Measurements from ENCODE around the gene ORC3. TPM values are rescaled to one million over a fixed set of nuclear protein-coding genes. Genes with fewer than 3 reads are reported as not detected.
A peak's percentile ranks its signal among the peaks of the same experiment; 100 is the strongest.

Gene ORC3
- total RNA-seq, result 10 to 100 TPM; 22.6 to 32.6 (median 26.6) TPM

DNA sequence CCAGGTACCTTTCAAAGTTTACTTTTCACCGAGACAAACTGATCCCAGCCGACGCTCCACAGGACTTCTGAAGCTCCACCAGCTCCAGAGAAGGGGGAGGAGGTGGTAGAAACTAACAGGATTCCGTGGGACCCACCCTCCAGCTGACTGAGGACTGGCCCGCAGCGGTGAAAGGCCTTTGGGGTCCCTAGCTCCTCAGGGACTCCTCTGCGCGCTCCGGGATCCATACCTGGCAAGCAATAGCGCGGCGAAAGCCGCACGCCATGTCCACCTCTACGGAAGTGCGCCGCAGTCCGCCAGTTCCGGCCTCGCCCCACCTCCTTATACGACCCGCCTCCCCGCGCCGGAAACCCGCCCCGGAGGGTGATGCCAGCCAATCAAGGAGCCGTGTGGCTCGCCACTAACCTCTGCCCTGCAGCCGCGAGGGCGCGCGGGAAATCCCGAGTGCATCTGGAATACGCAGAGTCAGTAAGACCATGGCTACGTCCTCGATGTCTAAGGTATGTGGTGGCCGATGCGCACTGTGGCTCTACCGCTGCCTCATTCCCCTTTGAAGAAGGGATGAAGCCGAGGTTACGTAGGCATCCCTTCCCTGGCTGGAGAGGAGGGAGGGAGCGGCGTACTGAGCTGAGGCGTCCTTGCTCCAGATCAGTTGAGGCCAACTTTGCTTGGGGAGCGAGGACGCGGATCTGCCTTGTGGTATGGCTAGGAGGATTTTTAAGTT lies at the start of gene ORC3, which contains the start of gene RARS2:
TSS of gene ORC3 (plus strand) at position 443 of the 724 bp plus-strand sequence. CDS start at position 477, 34 bp downstream.
TSS of gene RARS2 (minus strand) at position 295 of the 724 bp plus-strand sequence. CDS start at position 265, 30 bp downstream.
- peak; percentile 85 to 93 (median 90) for TF ChIP-seq POLR2AphosphoS5 (IDR thresholded peaks at IDR 0.05)
- TF ChIP-seq, protein P1, sequence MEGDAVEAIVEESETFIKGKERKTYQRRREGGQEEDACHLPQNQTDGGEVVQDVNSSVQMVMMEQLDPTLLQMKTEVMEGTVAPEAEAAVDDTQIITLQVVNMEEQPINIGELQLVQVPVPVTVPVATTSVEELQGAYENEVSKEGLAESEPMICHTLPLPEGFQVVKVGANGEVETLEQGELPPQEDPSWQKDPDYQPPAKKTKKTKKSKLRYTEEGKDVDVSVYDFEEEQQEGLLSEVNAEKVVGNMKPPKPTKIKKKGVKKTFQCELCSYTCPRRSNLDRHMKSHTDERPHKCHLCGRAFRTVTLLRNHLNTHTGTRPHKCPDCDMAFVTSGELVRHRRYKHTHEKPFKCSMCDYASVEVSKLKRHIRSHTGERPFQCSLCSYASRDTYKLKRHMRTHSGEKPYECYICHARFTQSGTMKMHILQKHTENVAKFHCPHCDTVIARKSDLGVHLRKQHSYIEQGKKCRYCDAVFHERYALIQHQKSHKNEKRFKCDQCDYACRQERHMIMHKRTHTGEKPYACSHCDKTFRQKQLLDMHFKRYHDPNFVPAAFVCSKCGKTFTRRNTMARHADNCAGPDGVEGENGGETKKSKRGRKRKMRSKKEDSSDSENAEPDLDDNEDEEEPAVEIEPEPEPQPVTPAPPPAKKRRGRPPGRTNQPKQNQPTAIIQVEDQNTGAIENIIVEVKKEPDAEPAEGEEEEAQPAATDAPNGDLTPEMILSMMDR (IDR thresholded peaks at IDR 0.05), result no peak
- TF ChIP-seq POLR2A (IDR thresholded peaks at IDR 0.05), result peak; percentile 62
- peaks cover 0 to 6% of the 10 kb centered on the region in 2 donors for H3K4me1 ChIP-seq
- H3K4me3 ChIP-seq, result peak within 1 kb of the TSS; percentile 72 to 88 (median 87)
- H3K36me3 ChIP-seq, result no peaks in the 10 kb centered on the region
- H3K9me3 ChIP-seq, result no peaks in the 10 kb centered on the region
- peak within 1 kb of the TSS; percentile 82 to 88 for H3K27ac ChIP-seq
- DNase-seq (ENCODE audit: low spot score in 2 of 2), result peak; percentile 94 to 96
- intact Hi-C loops (cut with DNase I; ENCODE audit: low total_unique reads), result no loop called here
- no peaks in the 10 kb centered on the region for H3K27me3 ChIP-seq

DNA sequence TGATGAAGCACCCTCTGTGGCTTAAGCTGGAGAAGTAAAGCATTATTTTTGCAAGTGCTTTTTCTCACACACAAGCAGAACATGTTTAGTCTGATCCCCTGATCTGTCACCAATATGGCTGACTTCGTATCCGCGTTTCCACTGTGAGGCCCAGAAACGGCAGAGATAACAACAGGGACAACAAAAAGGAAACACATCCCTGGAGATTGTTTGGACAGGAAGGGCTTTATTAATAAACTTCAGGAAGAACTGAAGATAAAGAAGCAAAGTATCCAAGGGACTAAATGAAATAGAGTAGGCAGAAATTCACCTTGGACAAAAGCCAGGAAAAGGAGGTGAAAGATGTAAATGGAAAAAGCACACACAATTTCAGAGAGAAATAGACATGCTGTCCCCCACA lies 49.4 kb upstream of the ORC3 start:
- Histone ChIP-seq H3K9me3 (no peaks in the 10 kb centered on the region), H3K27ac (no peak overlapping the region), H3K4me3 (no peak overlapping the region), H3K4me1 (no peaks in the 10 kb centered on the region), H3K36me3 (no peaks in the 10 kb centered on the region), H3K27me3 (no peaks in the 10 kb centered on the region)
- no peak for TF ChIP-seq POLR2AphosphoS5 (IDR thresholded peaks at IDR 0.05)
- no peak for DNase-seq (ENCODE audit: low spot score in 2 of 2)
- intact Hi-C loops (cut with DNase I; ENCODE audit: low total_unique reads), result no loop called here

DNA sequence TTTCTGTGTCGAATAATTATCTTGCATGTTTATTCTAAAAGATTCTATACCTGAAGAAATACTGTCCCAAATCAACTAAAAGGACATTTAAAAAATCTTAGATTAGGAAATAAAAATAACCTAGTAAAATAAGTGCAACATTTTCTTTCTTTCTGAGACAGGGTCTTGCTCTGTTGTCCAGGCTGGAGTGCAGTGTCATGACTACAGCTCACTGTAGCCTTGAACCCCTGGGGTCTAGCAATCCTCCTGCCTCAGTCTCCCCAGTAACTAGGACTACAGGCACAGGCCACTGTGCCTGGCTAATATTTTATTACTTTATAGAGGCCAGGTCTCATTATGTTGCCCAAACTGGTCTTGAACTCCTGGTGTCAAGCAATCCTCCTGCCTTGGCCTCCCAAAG lies 48.9 kb upstream of the ORC3 start:
- TF ChIP-seq POLR2AphosphoS5 (IDR thresholded peaks at IDR 0.05), result no peak
- TF ChIP-seq, protein P1 (IDR thresholded peaks at IDR 0.05), result no peak
- TF ChIP-seq POLR2A (IDR thresholded peaks at IDR 0.05), result no peak
- Histone ChIP-seq H3K4me1 (no peaks in the 10 kb centered on the region), H3K36me3 (no peaks in the 10 kb centered on the region)

DNA sequence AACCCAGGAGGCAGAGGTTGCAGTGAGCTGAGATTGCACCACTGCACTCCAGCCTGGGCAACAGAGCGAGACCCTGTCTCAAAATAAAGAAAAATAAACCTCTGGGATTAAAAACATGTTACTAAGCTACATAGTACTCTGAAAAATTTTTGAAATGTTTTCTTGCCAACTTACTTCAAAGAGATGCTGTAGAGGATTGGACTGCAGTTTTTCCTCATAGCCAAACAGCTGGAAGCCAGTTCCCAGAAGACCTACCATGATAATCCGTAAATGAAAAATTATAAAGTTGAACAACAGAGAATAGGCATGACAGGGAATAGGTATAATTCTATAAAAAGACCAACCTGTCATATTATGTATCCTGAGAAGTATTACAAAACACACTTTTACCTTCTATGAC lies 48.2 kb upstream of the ORC3 start:
- Histone ChIP-seq H3K4me1 (no peaks in the 10 kb centered on the region), H3K4me3 (no peak overlapping the region), H3K36me3 (no peaks in the 10 kb centered on the region), H3K27me3 (no peaks in the 10 kb centered on the region), H3K27ac (no peak overlapping the region), H3K9me3 (no peaks in the 10 kb centered on the region)
- TF ChIP-seq POLR2AphosphoS5 (IDR thresholded peaks at IDR 0.05) (no peak), POLR2A (IDR thresholded peaks at IDR 0.05) (no peak)
- TF ChIP-seq, protein P1 (IDR thresholded peaks at IDR 0.05), result no peak
- DNase-seq (ENCODE audit: low spot score in 2 of 2), result no peak
- intact Hi-C loops (cut with DNase I; ENCODE audit: low total_unique reads), result no loop called here

More for the DNA sequence above, 48.9 kb upstream of the ORC3 start:
- no peaks in the 10 kb centered on the region for H3K27me3 ChIP-seq
- no peaks in the 10 kb centered on the region for H3K9me3 ChIP-seq
- intact Hi-C loops (cut with DNase I; ENCODE audit: low total_unique reads), result no loop called here
- DNase-seq (ENCODE audit: low spot score in 2 of 2), result no peak
- H3K27ac ChIP-seq, result no peak overlapping the region
- no peak overlapping the region for H3K4me3 ChIP-seq

DNA sequence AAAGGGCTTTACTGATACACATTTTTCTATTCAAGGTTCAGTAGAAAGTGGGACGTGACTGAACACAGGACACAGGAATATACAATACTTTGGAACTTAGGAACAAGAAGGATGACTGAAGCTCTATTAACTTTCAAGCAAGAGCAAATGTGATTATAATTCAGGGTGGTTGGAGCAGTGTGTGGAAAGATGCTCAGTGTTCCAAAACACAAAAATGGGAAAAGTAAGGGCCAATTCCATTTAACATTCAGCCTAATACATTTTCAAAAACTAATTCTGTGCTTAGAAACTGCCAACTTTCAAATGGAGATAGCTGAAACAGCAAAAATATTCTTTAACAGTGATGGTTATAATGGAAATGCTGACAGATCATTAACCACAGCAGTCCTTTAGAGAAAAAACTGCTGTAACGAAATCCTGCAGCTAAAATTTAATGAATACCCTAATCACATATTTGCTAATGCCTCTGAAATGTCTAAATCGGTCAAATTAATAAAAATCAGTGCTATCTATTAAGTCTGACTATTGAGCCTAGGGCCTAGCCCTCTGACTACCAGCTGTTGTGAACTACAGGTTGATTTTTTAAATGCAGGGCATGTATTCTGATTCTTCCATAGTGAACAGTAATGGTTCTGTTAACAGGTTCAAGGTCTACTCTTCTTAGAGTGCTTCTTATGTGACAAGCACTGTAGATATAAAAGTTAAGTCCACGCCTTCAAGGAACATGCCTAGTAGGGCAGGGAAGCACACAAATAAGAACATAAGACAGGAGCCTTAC lies 46.0 kb upstream of the ORC3 start:
- intact Hi-C loops (cut with DNase I; ENCODE audit: low total_unique reads), result no loop called here
- Histone ChIP-seq H3K4me1 (no peaks in the 10 kb centered on the region), H3K9me3 (no peaks in the 10 kb centered on the region), H3K27me3 (no peaks in the 10 kb centered on the region), H3K27ac (no peak overlapping the region), H3K4me3 (no peak overlapping the region), H3K36me3 (no peaks in the 10 kb centered on the region)
- TF ChIP-seq POLR2AphosphoS5 (IDR thresholded peaks at IDR 0.05) (no peak), POLR2A (IDR thresholded peaks at IDR 0.05) (no peak)
- TF ChIP-seq, protein P1 (IDR thresholded peaks at IDR 0.05), result no peak
- no peak for DNase-seq (ENCODE audit: low spot score in 2 of 2)
